Activated CD4-positive, alpha-beta T cell treated with anti-CD3 and anti-CD28 coated beads, Interleukin-2, Interleukin-6, amounts not matched to agents 100 ng/mL and 50 ng/mL, durations not matched to agents 16 hours and 8 hours (primary cell): ENCODE results near the gene DDX52.
"Not testable (repeated sequence)": the region's sequence is repeated elsewhere in the genome, so short reads cannot be mapped to it uniquely, and the experiment has no call there.

Source experiments
- DNase-seq: peaks from one replicate; pipeline ENCODE4 v3.0.0-alpha.2; 2020

The DDX52 gene

GRCh38 chr17:37650419-37651003, 7.3 kb upstream of the DDX52 start:
- no peak for DNase-seq

DNA sequence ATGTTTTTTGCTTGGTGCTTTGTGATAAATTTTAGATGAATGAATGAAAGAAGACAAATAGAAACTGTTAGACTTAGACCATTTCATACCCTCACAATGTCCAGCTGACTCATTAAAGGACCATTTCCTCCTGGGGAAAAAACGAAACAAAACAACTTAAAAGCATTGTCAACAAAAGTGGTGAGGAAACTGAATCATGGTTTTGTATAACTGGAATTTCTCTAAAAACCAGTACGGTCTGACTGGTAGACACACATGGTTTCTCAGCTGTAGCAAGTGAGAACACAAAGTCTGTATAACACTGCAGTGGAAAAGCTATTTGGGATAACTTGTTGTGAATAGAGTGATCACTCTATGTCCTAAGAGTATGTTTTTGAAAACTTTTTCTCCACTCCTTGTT, 5.3 kb upstream of the DDX52 start:
- peak; percentile 15 for DNase-seq

DNA sequence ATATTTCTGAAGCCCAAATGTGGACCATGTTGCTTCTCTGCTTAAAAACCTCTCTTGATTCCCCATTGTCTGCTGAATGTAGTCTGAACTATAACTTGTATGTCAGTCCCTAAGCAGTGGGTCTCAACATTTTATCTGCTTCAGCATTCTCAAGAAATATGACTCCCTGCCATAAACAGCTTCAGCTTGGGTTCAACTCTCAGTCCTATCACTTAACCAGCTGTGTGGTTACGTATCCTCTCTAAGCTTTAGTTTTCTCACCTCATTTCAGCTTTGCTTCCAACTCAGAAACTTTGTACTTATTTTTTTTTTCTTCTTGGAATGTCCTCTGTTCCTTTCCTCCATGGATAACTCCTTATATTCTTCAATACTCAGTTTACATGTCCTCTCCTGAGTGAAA, 4.6 kb upstream of the DDX52 start:
- no peak for DNase-seq

GRCh38 chr17:37643869-37644268, 623 bp upstream of the DDX52 start:
- no peak for DNase-seq

GRCh38 chr17:37642681-37643080, 565 bp downstream of the DDX52 start:
- peak; percentile 9 for DNase-seq

DNA sequence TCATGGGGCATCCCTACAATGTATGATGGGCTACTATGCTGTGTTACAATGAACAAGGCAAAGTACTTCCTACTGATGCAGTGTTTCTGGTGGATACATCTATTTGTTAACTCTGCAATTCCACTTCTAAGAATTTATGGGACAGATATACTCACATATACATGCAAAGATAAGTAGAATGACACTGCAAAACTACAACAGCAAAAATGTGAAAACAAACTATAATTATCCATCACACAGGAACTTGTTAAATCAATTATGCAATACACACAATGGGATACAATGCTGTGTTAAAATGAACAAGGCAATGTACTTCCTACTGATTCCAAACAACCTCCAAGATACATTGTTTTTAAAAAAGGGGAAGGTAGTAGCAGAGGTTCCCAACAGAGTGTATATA, 3.2 kb downstream of the DDX52 start:
- DNase-seq, result no peak

DNA sequence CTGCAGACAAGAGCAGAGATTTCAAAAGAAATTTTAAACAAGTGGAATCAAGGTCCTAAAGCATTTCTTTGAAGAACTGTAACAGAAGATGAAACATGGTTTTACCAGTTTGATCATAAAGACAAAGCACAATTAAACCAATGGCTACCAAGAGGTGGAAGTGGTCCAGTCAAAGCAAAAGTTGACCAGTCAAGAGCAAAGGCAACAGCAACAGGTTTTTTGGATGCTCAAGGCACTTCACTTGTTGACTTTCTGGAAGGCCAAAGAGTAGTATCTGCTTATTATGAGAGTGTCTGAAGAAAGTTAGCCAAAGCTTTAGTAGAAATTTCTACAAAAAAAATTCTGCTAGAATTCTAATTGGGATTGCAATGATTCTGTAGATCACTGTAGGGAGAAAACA, 5.3 kb downstream of the DDX52 start:
- no peak for DNase-seq

DNA sequence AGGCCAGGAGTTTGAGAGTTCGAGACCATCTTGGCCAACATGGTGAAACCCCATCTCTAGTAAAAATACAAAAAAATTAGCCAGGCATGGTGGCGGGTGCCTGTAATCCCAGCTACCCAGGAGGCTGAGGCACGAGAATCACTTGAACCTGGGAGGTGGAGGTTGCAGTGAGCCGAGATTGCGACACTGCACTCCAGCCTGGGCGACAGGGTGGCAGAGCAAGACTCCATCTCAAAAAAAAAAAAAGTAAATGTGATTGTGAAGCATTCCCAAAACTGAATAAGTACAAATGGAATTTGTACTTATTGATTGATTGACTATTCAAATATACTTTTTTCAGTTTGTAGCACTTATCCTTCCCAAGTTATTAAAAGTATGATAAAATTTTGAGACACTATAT, 26.8 kb downstream of the DDX52 start:
- DNase-seq, result not testable (repeated sequence)

DNA sequence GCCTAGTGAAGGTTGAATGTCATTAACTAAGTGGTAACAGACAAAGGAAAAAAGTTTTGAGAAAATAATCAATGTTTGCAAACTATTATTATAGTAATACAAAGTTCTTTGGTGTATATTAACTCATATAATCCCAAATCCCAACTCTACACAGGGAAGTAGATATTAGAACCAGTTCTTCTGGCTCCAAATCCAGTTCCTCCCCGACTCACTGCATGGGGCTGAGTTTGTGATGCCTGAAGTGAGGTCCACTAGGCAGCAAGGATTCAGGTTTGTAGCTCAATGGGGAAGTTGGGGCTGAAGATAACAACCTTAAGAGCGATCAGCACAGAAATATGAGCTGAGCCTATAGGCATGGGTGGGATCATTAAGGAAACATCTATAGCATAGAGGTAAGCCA, 28.4 kb downstream of the DDX52 start:
- no peak for DNase-seq

GRCh38 chr17:37614391-37614790, 28.9 kb downstream of the DDX52 start:
- DNase-seq, result no peak

GRCh38 chr17:37610971-37611370, 32.3 kb downstream of the DDX52 start:
- no peak for DNase-seq

- not testable (repeated sequence) for DNase-seq
Observed at GRCh38 chr17:37610041-37610420, 33.2 kb downstream of the DDX52 start.

DNA sequence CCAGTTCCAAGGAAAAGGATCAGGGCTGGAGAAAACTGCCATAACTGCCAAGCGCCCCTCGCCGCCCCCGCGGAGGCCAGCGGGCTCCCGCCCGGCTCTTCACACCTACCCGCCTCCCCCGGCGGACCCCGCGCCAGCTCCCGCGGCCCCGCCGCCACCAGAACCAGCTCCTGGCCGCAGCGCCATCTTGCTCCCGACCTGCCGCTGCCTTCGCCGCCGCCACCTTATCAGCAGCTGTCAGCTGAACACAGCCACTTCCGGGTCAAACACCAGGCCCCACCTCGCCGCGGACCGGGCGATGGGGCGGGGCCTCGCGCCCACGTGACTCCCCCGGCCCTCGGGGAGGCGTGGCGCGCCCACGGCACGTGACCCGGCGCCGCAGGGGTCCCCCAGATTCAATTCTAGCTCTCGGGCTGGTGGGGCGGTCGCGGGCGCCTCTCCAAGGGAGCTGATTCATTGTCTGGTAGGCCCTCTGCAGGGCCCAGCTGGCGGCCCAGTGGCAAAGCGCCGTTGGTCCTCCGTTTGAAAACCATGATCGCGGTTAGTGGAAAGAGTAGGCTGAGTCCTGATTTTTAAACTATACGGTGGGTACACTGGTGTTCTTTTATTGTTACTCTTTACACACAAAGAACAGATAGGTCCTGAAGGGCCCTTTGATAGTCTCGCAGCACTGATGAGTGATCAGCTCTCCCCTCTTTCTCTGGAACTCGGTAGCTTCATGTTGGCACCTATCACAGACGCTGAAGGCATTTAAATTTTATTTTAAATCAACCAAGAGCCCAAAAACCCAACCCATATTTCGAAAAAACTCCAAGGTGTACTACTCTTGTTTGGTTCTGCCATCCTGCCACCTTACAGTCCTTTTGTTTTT, 33.8 kb downstream of the DDX52 start, which contains the start of gene SYNRG:
SYNRG (minus strand) TSS at position 249 of the 871 bp plus-strand sequence; CDS start at position 186, 63 bp downstream.
- DNase-seq, result peak; percentile 97

DNA sequence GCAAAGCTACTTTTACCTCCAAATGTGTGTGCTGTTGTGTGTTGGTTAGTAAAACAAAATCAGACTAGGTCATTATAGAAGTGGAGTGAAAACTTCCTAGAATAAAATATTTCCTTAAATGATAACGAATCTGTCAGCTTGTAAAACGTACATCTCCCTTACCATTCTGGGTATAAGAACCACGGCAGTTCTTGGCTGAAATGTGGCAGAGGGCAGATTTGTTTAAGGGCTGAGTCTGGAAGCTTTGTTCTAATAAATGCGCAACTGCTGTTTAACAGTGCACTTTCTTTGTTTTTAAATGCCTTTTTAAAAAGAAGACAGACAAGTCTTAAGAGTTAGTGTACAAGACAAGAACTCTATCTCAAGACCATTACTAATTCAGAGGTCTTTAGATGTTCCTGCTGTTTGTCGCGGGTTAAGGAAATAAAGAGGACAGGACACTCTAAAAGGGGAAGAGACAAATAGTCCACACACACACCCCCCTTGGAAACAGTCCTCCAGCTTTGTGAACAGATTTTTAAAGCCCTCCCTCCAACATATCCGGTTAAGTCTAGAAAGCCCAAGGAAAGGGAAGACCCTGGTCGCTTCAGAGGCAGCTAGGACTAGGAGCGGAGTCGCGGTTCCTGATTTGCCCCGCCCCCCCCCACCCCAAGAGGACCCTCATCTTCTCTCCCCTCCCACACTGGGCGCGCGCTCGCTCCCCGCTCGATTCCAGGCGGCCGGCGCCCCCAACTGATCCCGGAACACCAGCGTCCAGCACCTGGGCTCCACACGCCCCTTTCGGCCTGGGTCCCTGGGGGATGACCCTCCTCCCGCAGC, 34.7 kb downstream of the DDX52 start:
- DNase-seq, result peak; percentile 31

DNA sequence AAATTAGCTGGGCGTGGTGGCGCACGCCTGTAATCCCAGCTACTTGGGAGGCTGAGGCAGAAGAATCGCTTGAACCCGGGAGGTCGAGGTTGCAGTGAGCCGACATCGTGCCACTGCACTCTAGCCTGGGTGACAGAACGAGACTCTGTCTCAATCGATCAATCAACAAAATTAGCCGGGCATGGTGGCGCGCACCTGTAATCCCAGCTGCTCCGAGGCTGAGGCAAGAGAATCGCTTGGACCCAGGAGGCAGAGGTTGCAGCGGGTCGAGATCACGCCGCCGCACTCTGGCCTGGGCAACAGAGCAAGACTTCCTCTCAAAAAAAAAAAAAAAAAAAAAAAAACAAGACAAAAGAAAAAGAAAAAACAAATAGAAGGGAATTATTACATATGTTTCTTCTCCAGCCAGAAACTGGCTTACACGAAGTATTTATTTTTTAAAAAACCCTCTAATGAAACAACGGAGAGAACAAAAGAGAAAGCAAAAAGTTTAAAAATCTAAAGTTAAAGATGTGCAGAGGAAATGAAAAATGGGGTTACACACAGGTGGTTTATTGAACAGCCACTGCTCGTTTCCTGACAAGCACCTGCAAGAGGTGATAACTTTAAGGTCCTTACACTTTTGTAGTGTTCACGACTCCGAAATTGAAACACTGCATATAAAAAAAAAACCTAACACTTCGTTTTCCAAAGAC, 35.5 kb downstream of the DDX52 start:
- peak; percentile 42 for DNase-seq

DNA sequence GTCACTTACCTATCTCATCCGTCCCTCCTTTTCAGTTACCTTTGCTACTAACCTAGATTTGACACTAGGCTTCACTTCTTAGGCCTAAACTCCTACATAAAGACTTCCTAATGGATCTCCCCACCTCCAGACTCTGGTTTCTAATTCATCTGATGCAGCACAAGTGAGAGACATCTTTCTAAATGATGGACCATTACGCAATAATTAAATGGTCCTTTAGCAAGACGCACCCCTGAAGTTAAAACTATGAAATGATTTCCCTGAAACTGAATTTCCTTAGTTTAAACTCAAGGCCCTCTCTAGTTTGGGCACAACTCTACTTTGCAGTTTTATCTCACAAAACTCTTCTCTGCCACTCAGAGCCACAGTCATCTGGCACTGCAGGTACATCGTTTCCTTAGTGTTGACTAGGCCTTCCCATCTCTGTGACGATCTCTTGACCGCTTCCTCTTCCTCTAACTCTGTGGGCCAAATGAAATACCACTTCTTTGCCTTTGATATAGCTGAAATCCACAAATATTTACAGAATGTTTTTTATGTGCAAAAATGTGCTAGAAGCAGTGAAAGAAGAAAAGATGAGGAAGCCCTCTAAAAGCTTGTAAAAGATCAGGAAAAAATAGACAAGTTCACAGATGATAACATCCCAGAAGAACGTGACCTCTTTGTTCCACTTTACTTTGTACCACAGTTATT, 37.3 kb downstream of the DDX52 start:
- peak; percentile 77 for DNase-seq

- DNase-seq, result peak; percentile 6
Observed at GRCh38 chr17:37605081-37605480, 38.2 kb downstream of the DDX52 start.

- peak; percentile 63 for DNase-seq
Observed at GRCh38 chr17:37604556-37604955, 38.7 kb downstream of the DDX52 start.

GRCh38 chr17:37598145-37598544, 45.1 kb downstream of the DDX52 start:
- DNase-seq, result no peak

GRCh38 chr17:37592291-37592690, 51.0 kb downstream of the DDX52 start:
- no peak for DNase-seq

- DNase-seq, result no peak
Observed at GRCh38 chr17:37585066-37585465, 58.2 kb downstream of the DDX52 start.

GRCh38 chr17:37576281-37576680, 67.0 kb downstream of the DDX52 start:
- no peak for DNase-seq
